C1 segment of cervical spinal cord (tissue), 14 donors: ENCODE data around the gene SYNJ2.
"Not testable (repeated sequence)": the region's sequence is repeated elsewhere in the genome, so short reads cannot be mapped to it uniquely, and the experiment has no call there.

Experiments used
- DNase-seq, 14 donors: peaks; one replicate each; lab custom pipeline; 2025; lab: John Stamatoyannopoulos, UW

SYNJ2 gene

GRCh38 chr6:157954150-157955117 is 27.2 kb upstream of the SYNJ2 start:
- DNase-seq, result no peak

- DNase-seq, result no peak
These were observed 26.0 kb upstream of the SYNJ2 start for GRCh38 chr6:157955675-157956074.

- DNase-seq, result no peak
These were observed 25.4 kb upstream of the SYNJ2 start for GRCh38 chr6:157956171-157956730.

- no peak for DNase-seq
These were observed 22.0 kb upstream of the SYNJ2 start for GRCh38 chr6:157959451-157960227.

GRCh38 chr6:157961153-157961831 is 20.4 kb upstream of the SYNJ2 start:
- no peak for DNase-seq

- no peak for DNase-seq
These were observed 19.7 kb upstream of the SYNJ2 start for GRCh38 chr6:157961832-157962575.

GRCh38 chr6:157962601-157963302 is 18.9 kb upstream of the SYNJ2 start:
- no peak for DNase-seq

- DNase-seq, result no peak
These were observed 17.6 kb upstream of the SYNJ2 start for GRCh38 chr6:157964100-157964499.

GRCh38 chr6:157965387-157965786 is 16.3 kb upstream of the SYNJ2 start:
- DNase-seq, result no peak

- no peak for DNase-seq
These were observed 15.1 kb upstream of the SYNJ2 start for GRCh38 chr6:157966589-157966977.

GRCh38 chr6:157967020-157967419 is 14.6 kb upstream of the SYNJ2 start:
- no peak for DNase-seq

GRCh38 chr6:157967486-157967885 is 14.2 kb upstream of the SYNJ2 start:
- DNase-seq, result no peak

GRCh38 chr6:157972177-157972576 is 9.5 kb upstream of the SYNJ2 start:
- DNase-seq, result not testable (repeated sequence)

GRCh38 chr6:157974341-157974894 is 7.2 kb upstream of the SYNJ2 start:
- no peak for DNase-seq

GRCh38 chr6:157974967-157975366 is 6.7 kb upstream of the SYNJ2 start:
- no peak for DNase-seq

- no peak for DNase-seq
These were observed 6.2 kb upstream of the SYNJ2 start for GRCh38 chr6:157975456-157975855.

GRCh38 chr6:157976345-157977175 is 5.1 kb upstream of the SYNJ2 start:
- DNase-seq, result peak in 1 of 14 donors; percentile 78

- DNase-seq, result no peak
These were observed 4.4 kb upstream of the SYNJ2 start for GRCh38 chr6:157977176-157977804.
